ENCODE measurements around the gene CLCN4.

- no peak for TF ChIP-seq MYC (IDR thresholded peaks at IDR 0.05; ENCODE audit: insufficient read depth, insufficient read length, insufficient replicate concordance, low read length, severe bottlenecking)
- no peak for TF ChIP-seq RCOR1 (conservative IDR thresholded peaks at IDR 0.05; ENCODE audit: low read depth, low read length)
- no peak for TF ChIP-seq YY1 (IDR thresholded peaks at IDR 0.05; ENCODE audit: low read depth, low read length)
- no peak for TF ChIP-seq YBX1 (IDR thresholded peaks at IDR 0.05)
Observed at GRCh38 chrX:10135561-10136399, 21.0 kb upstream of the CLCN4 start.

Measured in GM12878 (cell line).